ENCODE measurements around the gene AUTS2.
A peak's percentile ranks its signal among the peaks of the same experiment; 100 is the strongest.

The AUTS2 gene

GRCh38 chr7:70630818-70631457 lies 1032.7 kb downstream of the AUTS2 start:
- H3K4me2 ChIP-seq (ENCODE audit: low read length) = no peak overlapping the region
- no peak overlapping the region for H3K18ac ChIP-seq (ENCODE audit: low read length)
- H3K79me1 ChIP-seq (ENCODE audit: low read length) = no peaks in the 10 kb centered on the region
- no peak overlapping the region for H4K5ac ChIP-seq (ENCODE audit: low read length)
- H2BK5ac ChIP-seq (ENCODE audit: low read length) = no peak overlapping the region
- no CpG with 5 or more reads among the region's 28 CpGs for WGBS (ENCODE audit: extremely low coverage, insufficient coverage, low lambda C conversion rate)
- no peak overlapping the region for H2AK5ac ChIP-seq (ENCODE audit: low read length)
- H4K8ac ChIP-seq (ENCODE audit: low read depth, low read length) = no peak overlapping the region
- H2BK15ac ChIP-seq (replicated peaks; ENCODE audit: low read depth) = no peak overlapping the region
- no peak for DNase-seq
- H3K56ac ChIP-seq (ENCODE audit: low read length) = no peak overlapping the region
- no peak overlapping the region for H3K9ac ChIP-seq (ENCODE audit: low read length)
- H3K36me3 ChIP-seq (ENCODE audit: control insufficient read depth, insufficient read depth, low read length) = no peaks in the 10 kb centered on the region
- no peak overlapping the region for H3K4ac ChIP-seq (ENCODE audit: low read depth, low read length)
- H2BK120ac ChIP-seq (ENCODE audit: low read depth, low read length) = no peak overlapping the region
- no peaks in the 10 kb centered on the region for H3K27me3 ChIP-seq (ENCODE audit: insufficient read depth, low read length, poor library complexity)
- H3K79me2 ChIP-seq (ENCODE audit: control insufficient read depth, insufficient read depth, low read length) = no peaks in the 10 kb centered on the region
- peak overlapping the region; percentile 4 for H3K23ac ChIP-seq (ENCODE audit: low read length)
- H3K4me3 ChIP-seq (ENCODE audit: low read length) = no peak overlapping the region
- H3K27ac ChIP-seq (ENCODE audit: low read depth, low read length) = no peak overlapping the region
- peaks cover 7% of the 10 kb centered on the region for H3K4me1 ChIP-seq (ENCODE audit: control insufficient read depth, low read depth, low read length)

GRCh38 chr7:70631718-70632117 lies 1033.4 kb downstream of the AUTS2 start:
- no peak overlapping the region for H4K8ac ChIP-seq (ENCODE audit: low read depth, low read length)
- no peak overlapping the region for H3K23ac ChIP-seq (ENCODE audit: low read length)
- no peak overlapping the region for H2AK5ac ChIP-seq (ENCODE audit: low read length)
- H3K27me3 ChIP-seq (ENCODE audit: insufficient read depth, low read length, poor library complexity) = no peaks in the 10 kb centered on the region
- DNase-seq = peak; percentile 75
- no peak overlapping the region for H3K9ac ChIP-seq (ENCODE audit: low read length)
- no peak overlapping the region for H3K27ac ChIP-seq (ENCODE audit: low read depth, low read length)
- peaks cover 7% of the 10 kb centered on the region for H3K4me1 ChIP-seq (ENCODE audit: control insufficient read depth, low read depth, low read length)
- no peaks in the 10 kb centered on the region for H3K79me1 ChIP-seq (ENCODE audit: low read length)
- no peak overlapping the region for H2BK5ac ChIP-seq (ENCODE audit: low read length)
- H2BK120ac ChIP-seq (ENCODE audit: low read depth, low read length) = no peak overlapping the region
- H3K18ac ChIP-seq (ENCODE audit: low read length) = no peak overlapping the region
- WGBS (ENCODE audit: extremely low coverage, insufficient coverage, low lambda C conversion rate) = no CpG with 5 or more reads among the region's 9 CpGs
- H2BK15ac ChIP-seq (replicated peaks; ENCODE audit: low read depth) = no peak overlapping the region
- H4K5ac ChIP-seq (ENCODE audit: low read length) = no peak overlapping the region
- H3K36me3 ChIP-seq (ENCODE audit: control insufficient read depth, insufficient read depth, low read length) = no peaks in the 10 kb centered on the region
- H3K56ac ChIP-seq (ENCODE audit: low read length) = no peak overlapping the region
- no peak overlapping the region for H3K4me3 ChIP-seq (ENCODE audit: low read length)
- H3K4me2 ChIP-seq (ENCODE audit: low read length) = no peak overlapping the region
- H3K79me2 ChIP-seq (ENCODE audit: control insufficient read depth, insufficient read depth, low read length) = no peaks in the 10 kb centered on the region
- no peak overlapping the region for H3K4ac ChIP-seq (ENCODE audit: low read depth, low read length)

DNA sequence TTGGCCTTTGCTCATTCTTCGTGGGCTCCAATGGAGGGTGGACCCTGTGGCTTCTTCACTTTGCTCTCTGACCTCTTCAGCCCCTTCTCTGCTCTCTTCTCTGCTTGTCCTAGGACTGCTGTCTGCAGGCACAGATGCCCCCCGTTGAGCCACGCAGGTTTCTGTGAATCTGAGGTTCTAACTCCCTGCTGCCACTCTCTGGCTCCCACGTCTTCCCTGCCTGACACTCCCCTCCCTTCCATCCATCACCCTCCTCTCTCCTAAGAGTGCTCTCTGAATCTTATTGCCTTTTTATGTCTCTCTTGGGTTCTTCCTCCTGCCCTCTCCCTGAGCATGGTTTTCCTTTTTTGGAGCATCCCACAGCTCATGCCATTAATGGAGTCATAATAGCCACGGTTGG lies 1034.1 kb downstream of the AUTS2 start:
- Histone ChIP-seq H3K4ac (ENCODE audit: low read depth, low read length) (no peak overlapping the region), H3K9ac (ENCODE audit: low read length) (no peak overlapping the region), H3K79me2 (ENCODE audit: control insufficient read depth, insufficient read depth, low read length) (no peaks in the 10 kb centered on the region), H2BK120ac (ENCODE audit: low read depth, low read length) (no peak overlapping the region), H4K5ac (ENCODE audit: low read length) (no peak overlapping the region), H4K8ac (ENCODE audit: low read depth, low read length) (no peak overlapping the region), H3K18ac (ENCODE audit: low read length) (no peak overlapping the region), H3K23ac (ENCODE audit: low read length) (no peak overlapping the region), H2BK5ac (ENCODE audit: low read length) (no peak overlapping the region), H3K27me3 (ENCODE audit: insufficient read depth, low read length, poor library complexity) (no peaks in the 10 kb centered on the region), H2BK15ac (replicated peaks; ENCODE audit: low read depth) (no peak overlapping the region), H3K4me2 (ENCODE audit: low read length) (no peak overlapping the region), H2AK5ac (ENCODE audit: low read length) (no peak overlapping the region), H3K4me1 (ENCODE audit: control insufficient read depth, low read depth, low read length) (peaks cover 7% of the 10 kb centered on the region), H3K56ac (ENCODE audit: low read length) (no peak overlapping the region), H3K27ac (ENCODE audit: low read depth, low read length) (no peak overlapping the region), H3K36me3 (ENCODE audit: control insufficient read depth, insufficient read depth, low read length) (no peaks in the 10 kb centered on the region), H3K79me1 (ENCODE audit: low read length) (no peaks in the 10 kb centered on the region), H3K4me3 (ENCODE audit: low read length) (no peak overlapping the region)
- no peak for DNase-seq
- no CpG with 5 or more reads among the region's 5 CpGs for WGBS (ENCODE audit: extremely low coverage, insufficient coverage, low lambda C conversion rate)

DNA sequence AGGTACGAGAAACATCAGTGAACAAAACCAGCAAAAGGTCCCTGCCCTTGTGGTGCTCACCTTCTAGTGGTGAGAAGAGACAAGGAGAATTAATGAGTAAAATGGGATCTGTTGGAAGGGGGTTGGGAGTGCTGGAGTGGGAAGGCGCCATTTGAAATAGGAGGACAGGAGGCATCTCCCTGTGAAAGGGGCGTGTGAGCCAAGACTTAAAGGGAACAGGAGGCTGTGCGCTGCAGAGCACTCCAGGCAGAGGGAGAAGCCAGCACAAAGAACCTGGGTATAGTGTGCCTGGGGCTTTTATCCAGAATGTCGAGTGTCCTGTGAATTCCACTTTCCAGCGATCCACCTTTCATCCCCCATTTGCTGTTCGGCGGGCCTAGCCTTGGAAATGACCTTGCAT lies 1035.8 kb downstream of the AUTS2 start:
- H3K36me3 ChIP-seq (ENCODE audit: control insufficient read depth, insufficient read depth, low read length) = no peaks in the 10 kb centered on the region
- H3K4ac ChIP-seq (ENCODE audit: low read depth, low read length) = no peak overlapping the region
- no peak overlapping the region for H3K9ac ChIP-seq (ENCODE audit: low read length)
- H2BK5ac ChIP-seq (ENCODE audit: low read length) = no peak overlapping the region
- H3K56ac ChIP-seq (ENCODE audit: low read length) = no peak overlapping the region
- no peak overlapping the region for H4K5ac ChIP-seq (ENCODE audit: low read length)
- H3K23ac ChIP-seq (ENCODE audit: low read length) = no peak overlapping the region
- H3K27me3 ChIP-seq (ENCODE audit: insufficient read depth, low read length, poor library complexity) = no peaks in the 10 kb centered on the region
- no peak overlapping the region for H2AK5ac ChIP-seq (ENCODE audit: low read length)
- H3K4me2 ChIP-seq (ENCODE audit: low read length) = no peak overlapping the region
- no peak overlapping the region for H2BK120ac ChIP-seq (ENCODE audit: low read depth, low read length)
- no peaks in the 10 kb centered on the region for H3K79me1 ChIP-seq (ENCODE audit: low read length)
- H3K4me3 ChIP-seq (ENCODE audit: low read length) = no peak overlapping the region
- WGBS (ENCODE audit: extremely low coverage, insufficient coverage, low lambda C conversion rate) = no CpG with 5 or more reads among the region's 8 CpGs
- H2BK15ac ChIP-seq (replicated peaks; ENCODE audit: low read depth) = no peak overlapping the region
- no peak overlapping the region for H3K18ac ChIP-seq (ENCODE audit: low read length)
- peaks cover 7% of the 10 kb centered on the region for H3K4me1 ChIP-seq (ENCODE audit: control insufficient read depth, low read depth, low read length)
- H3K27ac ChIP-seq (ENCODE audit: low read depth, low read length) = no peak overlapping the region
- no peak for DNase-seq
- no peak overlapping the region for H4K8ac ChIP-seq (ENCODE audit: low read depth, low read length)
- no peaks in the 10 kb centered on the region for H3K79me2 ChIP-seq (ENCODE audit: control insufficient read depth, insufficient read depth, low read length)

GRCh38 chr7:70634610-70635068 lies 1036.4 kb downstream of the AUTS2 start:
- no CpG with 5 or more reads among the region's 8 CpGs for WGBS (ENCODE audit: extremely low coverage, insufficient coverage, low lambda C conversion rate)
- DNase-seq = peak; percentile 48

GRCh38 chr7:70635633-70636032 lies 1037.4 kb downstream of the AUTS2 start:
- Histone ChIP-seq H2BK15ac (replicated peaks; ENCODE audit: low read depth) (no peak overlapping the region), H3K27ac (ENCODE audit: low read depth, low read length) (no peak overlapping the region), H4K8ac (ENCODE audit: low read depth, low read length) (no peak overlapping the region), H4K5ac (ENCODE audit: low read length) (no peak overlapping the region), H3K4me1 (ENCODE audit: control insufficient read depth, low read depth, low read length) (peaks cover 7% of the 10 kb centered on the region), H3K23ac (ENCODE audit: low read length) (no peak overlapping the region), H2BK120ac (ENCODE audit: low read depth, low read length) (no peak overlapping the region), H3K4me2 (ENCODE audit: low read length) (no peak overlapping the region), H3K27me3 (ENCODE audit: insufficient read depth, low read length, poor library complexity) (no peaks in the 10 kb centered on the region), H3K79me1 (ENCODE audit: low read length) (no peaks in the 10 kb centered on the region), H3K9ac (ENCODE audit: low read length) (no peak overlapping the region), H3K79me2 (ENCODE audit: control insufficient read depth, insufficient read depth, low read length) (no peaks in the 10 kb centered on the region), H2AK5ac (ENCODE audit: low read length) (no peak overlapping the region), H3K18ac (ENCODE audit: low read length) (no peak overlapping the region), H2BK5ac (ENCODE audit: low read length) (no peak overlapping the region), H3K36me3 (ENCODE audit: control insufficient read depth, insufficient read depth, low read length) (no peaks in the 10 kb centered on the region), H3K4me3 (ENCODE audit: low read length) (no peak overlapping the region), H3K4ac (ENCODE audit: low read depth, low read length) (no peak overlapping the region), H3K56ac (ENCODE audit: low read length) (no peak overlapping the region)
- WGBS (ENCODE audit: extremely low coverage, insufficient coverage, low lambda C conversion rate) = no CpG with 5 or more reads among the region's 1 CpG
- DNase-seq = no peak

More at GRCh38 chr7:70634610-70635068, 1036.4 kb downstream of the AUTS2 start:
- Histone ChIP-seq H3K4me3 (ENCODE audit: low read length) (no peak overlapping the region), H2BK5ac (ENCODE audit: low read length) (no peak overlapping the region), H3K18ac (ENCODE audit: low read length) (no peak overlapping the region), H3K4me1 (ENCODE audit: control insufficient read depth, low read depth, low read length) (peaks cover 7% of the 10 kb centered on the region), H3K56ac (ENCODE audit: low read length) (no peak overlapping the region), H3K4ac (ENCODE audit: low read depth, low read length) (no peak overlapping the region), H3K79me2 (ENCODE audit: control insufficient read depth, insufficient read depth, low read length) (no peaks in the 10 kb centered on the region), H2AK5ac (ENCODE audit: low read length) (no peak overlapping the region), H3K27ac (ENCODE audit: low read depth, low read length) (no peak overlapping the region), H2BK15ac (replicated peaks; ENCODE audit: low read depth) (no peak overlapping the region), H3K79me1 (ENCODE audit: low read length) (no peaks in the 10 kb centered on the region), H3K27me3 (ENCODE audit: insufficient read depth, low read length, poor library complexity) (no peaks in the 10 kb centered on the region), H3K9ac (ENCODE audit: low read length) (no peak overlapping the region), H4K5ac (ENCODE audit: low read length) (no peak overlapping the region), H3K23ac (ENCODE audit: low read length) (no peak overlapping the region), H4K8ac (ENCODE audit: low read depth, low read length) (no peak overlapping the region), H3K36me3 (ENCODE audit: control insufficient read depth, insufficient read depth, low read length) (no peaks in the 10 kb centered on the region), H2BK120ac (ENCODE audit: low read depth, low read length) (no peak overlapping the region), H3K4me2 (ENCODE audit: low read length) (no peak overlapping the region)

Data from mesendoderm (in vitro differentiated cells).